ENCODE results near the gene UBE2N. TPM values are rescaled to one million over a fixed set of nuclear protein-coding genes. Genes with fewer than 3 reads are reported as not detected.

Gene UBE2N
- total RNA-seq, result 100 and 107 TPM in 2 replicates

GRCh38 chr12:93441617-93442410 is at the start of gene UBE2N:
TSS of gene UBE2N (minus strand) at chr12:93441947. CDS start at chr12:93441884, 63 bp downstream.

GRCh38 chr12:93467351-93468007 is 25.7 kb upstream of the UBE2N start, which contains the start of gene MRPL42:
TSS of gene MRPL42 (plus strand) at chr12:93467514. CDS start at chr12:93469286, 1,772 bp downstream.

DNA sequence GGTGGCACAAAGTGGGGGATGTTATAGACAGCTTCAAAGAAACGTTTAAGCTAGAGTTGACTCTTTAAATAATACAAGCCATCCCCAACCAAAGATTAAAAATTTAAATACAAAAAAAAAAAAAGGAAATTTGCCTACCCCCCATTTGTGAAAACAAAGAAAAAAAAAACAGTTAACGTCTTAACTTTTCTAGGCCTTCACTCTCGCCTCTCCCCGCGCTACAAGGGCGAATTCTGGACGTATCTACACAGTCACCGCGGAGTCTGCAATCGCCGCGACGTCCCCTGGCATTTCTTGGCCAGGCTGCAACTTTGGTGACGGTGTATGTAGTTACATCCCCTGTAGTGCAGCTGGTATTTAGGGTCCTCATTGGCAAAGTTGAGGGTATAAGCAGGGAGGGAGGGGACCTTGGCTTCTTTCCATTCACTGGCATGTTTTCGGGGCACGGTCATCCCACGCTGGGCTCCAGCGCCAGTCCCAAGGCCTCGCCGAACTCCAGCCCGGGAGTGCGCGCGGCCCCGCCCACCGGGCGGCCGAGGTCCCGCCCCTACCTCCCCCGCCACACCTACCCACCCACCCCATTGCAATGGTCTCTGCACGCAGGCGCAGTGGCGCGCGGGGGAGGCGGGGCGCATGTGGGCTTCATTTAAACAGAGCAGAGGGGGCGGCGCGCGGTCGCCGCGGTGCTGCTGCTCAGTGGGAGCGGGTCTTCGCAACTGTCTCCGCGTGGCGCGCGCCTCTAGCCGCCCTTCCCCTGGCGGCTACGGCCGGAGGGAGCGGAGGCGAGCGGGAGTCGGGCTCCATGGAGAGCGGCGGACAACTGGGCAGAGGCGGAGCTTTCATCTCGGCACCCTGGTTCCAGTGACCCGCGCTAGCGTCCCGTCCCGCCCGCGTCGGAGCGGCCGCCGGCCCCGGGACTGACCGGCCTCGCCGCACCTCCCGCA is 64.2 kb downstream of the UBE2N start, which contains the start of gene NUDT4:
TSS of gene NUDT4 (plus strand) at position 674 of the 944 bp plus-strand sequence. CDS start 398 bp downstream, outside the sequence.

Other genes starting within 250 kb of the UBE2N start
- 49.7 and 58.4 TPM in 2 replicates for gene NUDT4, start 64.0 kb downstream of the UBE2N start, total RNA-seq
- 60.6 and 71.4 TPM in 2 replicates for gene MRPL42, start 25.6 kb upstream of the UBE2N start, total RNA-seq
- gene SOCS2, start 130.7 kb upstream of the UBE2N start, total RNA-seq, result 18.1 and 46.5 TPM in 2 replicates
- 12.3 and 24.4 TPM in 2 replicates for gene CRADD, start 235.4 kb upstream of the UBE2N start, total RNA-seq

Measured in smooth muscle cell of the pulmonary artery (primary cell).